Stimulated activated CD4-positive, alpha-beta T cell treated with anti-CD3 and anti-CD28 coated beads, Interleukin-4, amount 100 ng/mL, for 1 hour (primary cell): Measurements from ENCODE around the gene OR6V1.

Experiments used
- DNase-seq: peaks from one replicate; pipeline ENCODE4 v3.0.0-alpha.2; 2020

Gene OR6V1, protein sequence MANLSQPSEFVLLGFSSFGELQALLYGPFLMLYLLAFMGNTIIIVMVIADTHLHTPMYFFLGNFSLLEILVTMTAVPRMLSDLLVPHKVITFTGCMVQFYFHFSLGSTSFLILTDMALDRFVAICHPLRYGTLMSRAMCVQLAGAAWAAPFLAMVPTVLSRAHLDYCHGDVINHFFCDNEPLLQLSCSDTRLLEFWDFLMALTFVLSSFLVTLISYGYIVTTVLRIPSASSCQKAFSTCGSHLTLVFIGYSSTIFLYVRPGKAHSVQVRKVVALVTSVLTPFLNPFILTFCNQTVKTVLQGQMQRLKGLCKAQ

GRCh38 chr7:143052041-143052440 is at the start of gene OR6V1:
Gene OR6V1 (plus strand): TSS chr7:143052341. CDS start chr7:143052341, 0 bp downstream.
- DNase-seq: no peak

- no peak for DNase-seq
Measured at GRCh38 chr7:143002898-143003297, 49.2 kb upstream of the OR6V1 start.

GRCh38 chr7:143003393-143004051 is 48.6 kb upstream of the OR6V1 start:
- peak; percentile 12 for DNase-seq

DNA sequence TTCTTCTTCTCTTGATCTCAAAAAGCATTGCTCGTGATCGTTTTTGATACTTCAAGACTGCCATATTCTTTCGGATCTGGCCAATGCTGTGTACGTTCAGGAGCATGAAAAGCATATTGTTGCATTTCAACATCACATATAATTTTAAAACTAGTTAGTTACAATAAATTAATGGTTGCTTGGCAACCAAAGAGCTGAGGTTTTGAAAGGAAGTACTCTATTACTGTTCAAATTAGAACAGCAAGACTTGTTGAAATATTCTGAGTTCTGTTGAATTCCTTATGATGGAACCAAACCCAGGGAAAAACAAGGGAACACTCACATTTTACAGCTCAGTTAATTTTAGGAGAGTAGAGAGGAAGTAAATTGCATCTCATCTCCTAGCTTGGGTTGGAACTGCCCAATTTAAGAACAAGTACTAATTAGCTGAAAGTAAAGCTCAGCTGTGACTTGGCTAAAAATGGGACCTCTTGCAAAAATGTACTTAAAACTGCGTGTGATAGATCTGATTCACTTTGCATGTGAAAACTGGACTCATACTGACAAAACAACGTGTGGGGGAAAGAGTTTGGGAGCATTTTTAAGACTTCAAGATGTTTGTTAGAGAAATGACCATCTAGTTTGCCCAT is 46.4 kb upstream of the OR6V1 start:
- no peak for DNase-seq

DNA sequence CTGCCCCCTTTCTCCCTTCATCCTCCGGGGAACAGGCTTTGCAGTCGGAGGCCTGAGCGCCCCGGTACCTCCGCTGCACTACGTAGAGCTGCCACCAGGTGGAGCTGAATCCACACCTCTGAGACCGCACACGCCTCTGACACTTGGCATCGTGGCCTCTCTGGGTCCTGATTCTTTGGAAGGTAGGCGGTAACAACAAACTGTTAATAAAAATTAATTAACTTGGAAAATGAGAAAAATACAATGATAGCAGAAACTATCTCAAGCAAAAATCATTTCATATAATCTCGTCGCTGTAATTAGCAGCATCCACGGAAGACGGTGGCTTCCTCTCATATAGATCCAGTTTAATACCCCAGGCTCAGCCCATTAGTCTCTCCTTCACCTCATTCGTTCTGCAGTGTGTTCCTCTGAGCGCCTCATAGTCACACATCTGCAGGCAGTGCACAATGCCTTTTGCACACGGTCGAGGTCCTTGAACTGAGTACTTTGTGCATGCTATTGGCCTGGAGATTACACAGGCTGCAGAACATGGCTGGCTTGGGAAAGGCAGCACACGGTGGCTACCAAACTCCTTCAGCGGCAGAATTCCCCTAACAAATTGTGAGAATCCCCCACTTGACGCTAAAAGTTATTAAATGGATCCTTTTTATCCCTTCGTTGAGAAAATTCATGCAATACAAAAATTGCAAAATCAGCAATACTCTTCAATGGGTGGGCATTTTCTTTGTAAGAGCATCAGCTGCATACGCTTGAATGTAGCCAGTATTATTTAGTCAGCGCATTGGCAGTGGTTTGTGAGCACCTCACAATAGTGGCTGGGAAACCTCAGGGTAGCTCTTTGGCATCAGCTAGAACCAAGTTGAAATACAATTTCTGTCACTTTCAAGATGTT is 43.9 kb upstream of the OR6V1 start:
- DNase-seq: peak; percentile 84

- DNase-seq: no peak
Measured at GRCh38 chr7:143012001-143012400, 40.1 kb upstream of the OR6V1 start.

DNA sequence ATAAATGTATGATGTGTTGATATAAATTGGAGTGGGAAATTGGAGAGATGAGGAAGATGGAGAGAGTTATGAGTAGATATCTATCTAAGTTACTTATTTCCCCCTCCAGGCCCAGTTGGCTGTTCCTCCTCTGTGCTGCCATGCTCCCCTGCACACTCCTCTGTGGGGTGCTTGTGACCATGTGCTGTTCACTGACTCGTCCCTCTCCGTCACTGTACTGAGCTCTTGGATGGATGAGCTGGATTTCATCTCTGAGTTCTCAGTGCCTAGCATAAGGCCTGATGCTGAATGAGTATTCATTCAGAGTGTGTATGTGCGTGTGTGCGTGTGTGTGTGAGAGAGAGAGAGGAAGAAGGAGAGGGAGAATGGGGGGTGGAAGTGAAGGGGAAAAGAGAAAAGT is 39.7 kb upstream of the OR6V1 start:
- DNase-seq: no peak

- no peak for DNase-seq
Measured at GRCh38 chr7:143013473-143013872, 38.7 kb upstream of the OR6V1 start.

- no peak for DNase-seq
Measured at GRCh38 chr7:143013893-143014292, 38.2 kb upstream of the OR6V1 start.

DNA sequence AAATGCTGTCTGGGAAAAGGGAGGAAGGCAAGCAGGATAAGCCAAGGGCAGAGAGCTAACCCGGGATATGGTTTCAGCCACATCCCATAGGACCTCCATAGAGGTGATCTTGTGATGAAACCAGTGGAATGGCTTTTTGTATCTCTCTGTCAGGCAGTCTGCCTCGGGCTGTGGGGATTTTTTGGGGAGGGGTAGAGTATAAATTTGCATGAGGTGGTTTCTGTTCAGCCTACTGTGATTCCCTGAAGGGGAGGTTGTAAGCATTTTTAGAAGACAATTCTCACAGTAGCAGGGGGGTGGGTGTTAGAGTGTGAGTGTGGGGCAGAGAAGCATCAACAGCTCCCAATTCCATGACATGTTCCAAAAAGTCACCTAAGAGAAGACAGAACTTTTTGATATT is 37.1 kb upstream of the OR6V1 start:
- DNase-seq: no peak

DNA sequence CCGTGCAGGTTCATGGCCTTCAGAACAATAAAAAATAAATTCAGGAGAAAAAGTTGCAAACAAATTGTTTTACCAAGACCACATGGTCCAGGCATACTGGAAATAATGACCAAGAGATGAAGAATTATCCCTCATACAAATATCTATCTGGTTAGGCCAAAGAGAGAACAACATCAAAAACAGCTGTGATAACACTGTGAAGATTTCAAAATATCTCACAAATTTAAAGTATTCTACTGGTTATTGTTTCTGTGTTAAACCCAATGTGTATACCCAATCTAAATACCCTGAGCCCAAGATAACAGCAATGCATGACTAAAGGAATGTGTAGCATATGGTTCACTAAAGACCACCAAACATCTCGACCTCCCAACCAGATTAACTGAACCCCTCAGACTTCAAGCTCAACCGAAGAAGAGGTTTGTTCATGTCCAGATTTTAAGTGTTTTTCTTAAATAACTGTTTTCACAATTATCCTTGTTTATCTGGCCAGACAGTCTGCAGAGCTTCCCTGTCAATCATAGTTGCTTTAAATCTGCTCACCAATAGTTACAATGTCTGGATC is 36.1 kb upstream of the OR6V1 start:
- no peak for DNase-seq

GRCh38 chr7:143016996-143017395 is 35.1 kb upstream of the OR6V1 start:
- no peak for DNase-seq

DNA sequence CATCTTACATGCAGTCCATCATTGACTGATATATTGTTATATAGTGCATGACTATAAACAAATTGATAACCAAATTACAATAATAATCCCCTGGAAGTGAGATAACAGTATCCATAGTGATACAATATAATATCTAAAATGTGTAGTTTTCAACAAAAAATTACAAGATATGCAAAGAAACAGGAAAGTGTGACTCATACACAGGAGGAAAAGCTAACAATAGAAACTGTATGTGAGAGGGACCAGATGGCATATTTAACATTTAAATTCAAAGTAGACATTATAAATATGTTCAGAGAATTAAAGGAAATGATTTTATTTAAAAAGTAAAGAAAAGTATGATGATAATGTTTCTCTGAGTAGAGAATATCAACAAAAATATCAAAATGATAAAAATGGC is 33.2 kb upstream of the OR6V1 start:
- DNase-seq: no peak

DNA sequence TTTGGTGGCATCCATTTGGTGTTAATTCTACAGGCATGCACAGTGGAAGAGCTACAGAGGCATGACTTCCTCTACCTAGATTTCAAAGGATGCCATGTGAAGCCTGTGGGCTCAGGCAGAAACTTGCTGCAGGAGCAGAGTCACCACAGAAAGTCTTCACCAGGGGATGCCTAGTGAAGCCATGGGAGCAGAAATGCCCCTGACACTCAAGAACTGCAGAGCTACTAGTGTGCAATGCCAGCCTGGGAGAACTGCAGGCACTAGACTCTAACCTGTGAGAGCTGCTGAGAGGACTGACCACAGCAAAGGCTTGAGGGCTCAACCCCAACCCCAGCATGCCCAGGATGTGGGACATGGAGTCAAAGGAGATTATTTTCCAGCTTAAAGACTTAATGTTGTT is 29.1 kb upstream of the OR6V1 start:
- no peak for DNase-seq

- no peak for DNase-seq
Measured at GRCh38 chr7:143025371-143025770, 26.8 kb upstream of the OR6V1 start.

DNA sequence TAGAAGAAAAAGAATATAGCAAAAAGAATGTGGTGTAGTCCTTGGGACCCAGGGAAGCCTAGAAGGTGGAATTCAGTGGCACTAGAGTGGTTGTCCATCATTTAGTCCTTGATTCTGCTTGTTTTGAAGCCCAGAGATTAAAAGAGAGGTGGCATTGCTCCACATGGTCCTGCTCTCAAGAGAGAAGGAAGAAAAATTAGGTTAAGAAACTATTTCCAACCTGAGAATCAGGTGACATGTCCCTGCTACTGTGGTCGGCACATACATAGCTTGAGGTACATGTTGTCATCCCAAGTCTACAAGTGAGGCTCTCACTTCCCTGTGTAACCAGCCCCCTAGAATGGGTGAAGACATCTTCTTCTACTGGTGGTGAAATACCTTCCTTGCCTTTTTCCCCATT is 25.1 kb upstream of the OR6V1 start, which contains the start of gene OR9A2:
Gene OR9A2 (minus strand): TSS at position 101 of the 400 bp plus-strand sequence. CDS start 0 bp downstream, at position 101.
- DNase-seq: no peak

- no peak for DNase-seq
Measured at GRCh38 chr7:143027683-143028082, 24.5 kb upstream of the OR6V1 start.

DNA sequence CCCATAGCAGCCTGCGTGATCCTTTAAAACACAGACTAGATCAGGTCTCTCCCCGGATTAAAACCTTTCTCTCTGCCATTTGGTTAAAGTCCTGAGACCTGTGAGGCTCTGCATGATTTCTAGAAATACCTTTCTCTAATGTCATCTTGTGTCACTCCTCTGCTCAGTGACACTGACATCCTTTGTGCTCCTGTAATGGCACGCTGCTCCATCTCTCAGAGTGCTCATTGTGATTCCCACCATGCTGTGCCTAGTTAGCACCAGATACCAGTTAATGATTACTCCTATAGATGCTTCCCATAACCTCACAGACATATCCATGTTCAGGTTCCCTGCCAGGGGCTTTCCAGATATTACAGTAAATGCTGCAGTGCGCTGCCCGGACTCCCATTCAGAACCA is 13.5 kb upstream of the OR6V1 start:
- DNase-seq: no peak

DNA sequence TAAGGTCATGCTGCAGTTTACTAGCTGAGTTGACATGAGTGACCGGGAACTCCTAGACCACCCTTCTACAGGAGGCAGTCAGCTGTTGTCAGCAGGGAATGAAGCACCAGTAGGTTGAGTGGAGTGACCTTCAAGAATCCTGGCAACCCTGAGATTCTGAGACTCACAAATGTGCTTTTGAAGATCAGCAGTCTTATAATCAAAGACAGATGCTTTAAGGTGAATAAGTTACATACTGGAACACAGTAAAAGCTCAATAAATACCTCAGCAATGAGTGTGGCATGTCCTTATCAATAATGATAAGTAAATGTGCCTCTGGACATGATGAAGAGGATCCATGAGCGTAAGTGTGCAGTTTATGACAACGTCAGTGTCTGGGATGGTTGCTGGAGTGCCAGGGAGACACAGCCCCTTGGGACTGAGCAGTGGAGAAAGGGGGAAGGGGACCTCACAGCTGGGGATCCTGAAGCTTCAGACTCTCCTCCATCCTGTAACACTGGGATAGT is 11.9 kb upstream of the OR6V1 start:
- no peak for DNase-seq

- no peak for DNase-seq
Measured at GRCh38 chr7:143041346-143041745, 10.8 kb upstream of the OR6V1 start.

- DNase-seq: no peak
Measured at GRCh38 chr7:143042159-143042789, 9.9 kb upstream of the OR6V1 start.

DNA sequence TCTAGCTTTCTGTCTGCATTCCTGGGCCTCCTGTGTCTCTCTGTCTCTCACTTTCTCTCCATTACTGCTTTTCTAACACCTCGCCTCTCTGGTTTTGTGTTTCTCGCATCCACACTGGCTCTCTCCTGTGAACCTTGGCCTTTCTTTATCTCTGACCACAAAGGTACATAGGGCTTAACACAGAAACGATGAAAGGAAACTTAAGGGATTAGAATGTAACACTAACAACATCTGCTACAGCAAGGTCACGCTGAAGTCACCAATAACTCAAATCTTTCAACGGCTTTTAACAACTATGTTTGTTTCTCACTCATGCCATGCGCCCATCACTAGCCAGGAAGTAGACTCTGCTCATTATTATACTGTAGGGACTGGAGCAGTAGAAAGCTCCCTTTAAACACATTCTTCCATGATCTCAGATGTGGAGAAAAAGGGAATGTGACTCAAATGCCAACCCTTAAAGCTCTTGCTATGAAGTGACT is 9.3 kb upstream of the OR6V1 start:
- no peak for DNase-seq
